Measurements from ENCODE around the gene DPP6. TPM values are rescaled to one million over a fixed set of nuclear protein-coding genes. Genes with fewer than 3 reads are reported as not detected.

DPP6 gene
- total RNA-seq, 2 experiments from 2014 or later = not detected

- Histone ChIP-seq H3K36me3 (ENCODE audit: insufficient read depth, low read length) (no peaks in the 10 kb centered on the region), H3K27ac (ENCODE audit: low read depth in 1 of 2, low read length in 2 of 2) (no peak overlapping the region), H3K9me3 (ENCODE audit: control insufficient read depth in 1 of 2, insufficient read depth in 1 of 2, low read length in 2 of 2) (peaks cover 0 to 18% of the 10 kb centered on the region in 2 experiments), H3K4me1 (ENCODE audit: insufficient read depth, low read length) (no peaks in the 10 kb centered on the region), H3K27me3 (ENCODE audit: control insufficient read depth in 1 of 2, insufficient read depth in 2 of 2, low read length in 2 of 2) (no peaks in the 10 kb centered on the region), H3K4me3 (ENCODE audit: low read length) (no peak overlapping the region)
- DNase-seq = no peak
- CTCF ChIA-PET = no interaction called here
- Mint-ChIP-seq H3K4me1 (ENCODE audit: low read depth) (no peaks in the 10 kb centered on the region), H3K36me3 (ENCODE audit: low read depth) (no peaks in the 10 kb centered on the region), H3K9me3 (peaks cover 8% of the 10 kb centered on the region), H3K27ac (no peak overlapping the region), H3K27me3 (no peaks in the 10 kb centered on the region), H3K4me3 (no peak overlapping the region)
- POLR2A ChIA-PET = no interaction called here
- intact Hi-C loops (cut with DNase I, micrococcal nuclease) = no loop called here
- no peak for TF ChIP-seq CTCF (IDR thresholded peaks at IDR 0.05)
- no peak for ATAC-seq (ENCODE audit: poor library complexity)
Observed at GRCh38 chr7:154324196-154324595, 272.0 kb downstream of the DPP6 start.

- no peak overlapping the region for H3K27ac Mint-ChIP-seq
- intact Hi-C loops (cut with DNase I, micrococcal nuclease) = no loop called here
- no peak for ATAC-seq (ENCODE audit: poor library complexity)
- POLR2A ChIA-PET = no interaction called here
- CTCF ChIA-PET = no interaction called here
- H3K36me3 Mint-ChIP-seq (ENCODE audit: low read depth) = no peaks in the 10 kb centered on the region
- no peaks in the 10 kb centered on the region for H3K27me3 Mint-ChIP-seq
- H3K4me3 ChIP-seq (ENCODE audit: low read length) = no peak overlapping the region
- no peak for DNase-seq
- H3K9me3 Mint-ChIP-seq = peaks cover 17% of the 10 kb centered on the region
- no peak for TF ChIP-seq CTCF (IDR thresholded peaks at IDR 0.05)
- no peaks in the 10 kb centered on the region for H3K4me1 ChIP-seq (ENCODE audit: insufficient read depth, low read length)
- H3K4me3 Mint-ChIP-seq = no peak overlapping the region
- no peaks in the 10 kb centered on the region for H3K4me1 Mint-ChIP-seq (ENCODE audit: low read depth)
- peaks cover 0 to 11% of the 10 kb centered on the region in 2 experiments for H3K9me3 ChIP-seq (ENCODE audit: control insufficient read depth in 1 of 2, insufficient read depth in 1 of 2, low read length in 2 of 2)
- H3K36me3 ChIP-seq (ENCODE audit: insufficient read depth, low read length) = no peaks in the 10 kb centered on the region
- H3K27ac ChIP-seq (ENCODE audit: low read depth in 1 of 2, low read length in 2 of 2) = no peak overlapping the region
- H3K27me3 ChIP-seq (ENCODE audit: control insufficient read depth in 1 of 2, insufficient read depth in 2 of 2, low read length in 2 of 2) = no peaks in the 10 kb centered on the region
Observed at GRCh38 chr7:154326421-154326820, 274.2 kb downstream of the DPP6 start.

- Mint-ChIP-seq H3K9me3 (peaks cover 23% of the 10 kb centered on the region), H3K36me3 (ENCODE audit: low read depth) (no peaks in the 10 kb centered on the region), H3K27ac (no peak overlapping the region), H3K27me3 (no peaks in the 10 kb centered on the region), H3K4me1 (ENCODE audit: low read depth) (no peaks in the 10 kb centered on the region), H3K4me3 (no peak overlapping the region)
- TF ChIP-seq CTCF (IDR thresholded peaks at IDR 0.05) = no peak
- Histone ChIP-seq H3K9me3 (ENCODE audit: control insufficient read depth in 1 of 2, insufficient read depth in 1 of 2, low read length in 2 of 2) (peaks cover 0 to 7% of the 10 kb centered on the region in 2 experiments), H3K27me3 (ENCODE audit: control insufficient read depth in 1 of 2, insufficient read depth in 2 of 2, low read length in 2 of 2) (no peaks in the 10 kb centered on the region), H3K4me1 (ENCODE audit: insufficient read depth, low read length) (no peaks in the 10 kb centered on the region), H3K27ac (ENCODE audit: low read depth in 1 of 2, low read length in 2 of 2) (no peak overlapping the region), H3K36me3 (ENCODE audit: insufficient read depth, low read length) (no peaks in the 10 kb centered on the region), H3K4me3 (ENCODE audit: low read length) (no peak overlapping the region)
- DNase-seq (no peak), ATAC-seq (ENCODE audit: poor library complexity) (no peak)
- intact Hi-C loops (cut with DNase I, micrococcal nuclease) = no loop called here
- ChIA-PET POLR2A (no interaction called here), CTCF (no interaction called here)
Observed at GRCh38 chr7:154330318-154330717, 278.1 kb downstream of the DPP6 start.

Data from CD4-positive, alpha-beta T cell (primary cell).